ENCODE measurements around the gene ZNRF1. TPM values are rescaled to one million over a fixed set of nuclear protein-coding genes. Genes with fewer than 3 reads are reported as not detected.

The ZNRF1 gene
- total RNA-seq, 1 donor from 2014 or later: 115 TPM

DNA sequence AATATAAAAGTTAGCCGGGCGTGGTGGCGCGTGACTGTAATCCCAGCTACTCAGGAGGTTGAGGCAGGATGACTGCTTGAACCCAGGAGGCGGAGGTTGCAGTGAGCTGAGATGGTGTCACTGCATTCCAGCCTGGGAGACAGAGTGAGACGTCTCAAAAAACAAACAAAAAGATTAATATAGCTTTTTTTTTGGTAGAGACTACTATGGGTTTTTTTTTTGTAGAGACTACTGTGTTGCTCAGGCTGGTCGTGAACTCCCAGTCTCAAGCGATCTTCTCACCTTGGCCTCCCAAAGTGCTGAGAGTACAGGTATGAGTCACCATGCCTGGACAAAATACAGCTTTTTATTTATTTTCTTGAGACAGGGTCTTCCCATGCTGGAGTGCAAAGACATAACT lies 20.2 kb downstream of the ZNRF1 start:
- H3K27me3 Mint-ChIP-seq (ENCODE audit: unreplicated experiment): peaks cover 7% of the 10 kb centered on the region
- H3K4me1 Mint-ChIP-seq (ENCODE audit: unreplicated experiment): peaks cover 44% of the 10 kb centered on the region
- no peaks in the 10 kb centered on the region for H3K9me3 Mint-ChIP-seq (ENCODE audit: unreplicated experiment)
- TF ChIP-seq, protein P1, sequence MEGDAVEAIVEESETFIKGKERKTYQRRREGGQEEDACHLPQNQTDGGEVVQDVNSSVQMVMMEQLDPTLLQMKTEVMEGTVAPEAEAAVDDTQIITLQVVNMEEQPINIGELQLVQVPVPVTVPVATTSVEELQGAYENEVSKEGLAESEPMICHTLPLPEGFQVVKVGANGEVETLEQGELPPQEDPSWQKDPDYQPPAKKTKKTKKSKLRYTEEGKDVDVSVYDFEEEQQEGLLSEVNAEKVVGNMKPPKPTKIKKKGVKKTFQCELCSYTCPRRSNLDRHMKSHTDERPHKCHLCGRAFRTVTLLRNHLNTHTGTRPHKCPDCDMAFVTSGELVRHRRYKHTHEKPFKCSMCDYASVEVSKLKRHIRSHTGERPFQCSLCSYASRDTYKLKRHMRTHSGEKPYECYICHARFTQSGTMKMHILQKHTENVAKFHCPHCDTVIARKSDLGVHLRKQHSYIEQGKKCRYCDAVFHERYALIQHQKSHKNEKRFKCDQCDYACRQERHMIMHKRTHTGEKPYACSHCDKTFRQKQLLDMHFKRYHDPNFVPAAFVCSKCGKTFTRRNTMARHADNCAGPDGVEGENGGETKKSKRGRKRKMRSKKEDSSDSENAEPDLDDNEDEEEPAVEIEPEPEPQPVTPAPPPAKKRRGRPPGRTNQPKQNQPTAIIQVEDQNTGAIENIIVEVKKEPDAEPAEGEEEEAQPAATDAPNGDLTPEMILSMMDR (IDR thresholded peaks at IDR 0.05; ENCODE audit: unreplicated experiment): no peak
- no peak overlapping the region for H3K27ac Mint-ChIP-seq (ENCODE audit: unreplicated experiment)
- peaks cover 31% of the 10 kb centered on the region for H3K36me3 Mint-ChIP-seq (ENCODE audit: low read depth, unreplicated experiment)
- no peak for DNase-seq (ENCODE audit: low spot score)
- no peak overlapping the region for H3K4me3 Mint-ChIP-seq (ENCODE audit: unreplicated experiment)

GRCh38 chr16:75019586-75019985 lies 20.8 kb downstream of the ZNRF1 start:
- Mint-ChIP-seq H3K9me3 (ENCODE audit: unreplicated experiment) (no peaks in the 10 kb centered on the region), H3K4me3 (ENCODE audit: unreplicated experiment) (peak overlapping the region; percentile 38), H3K4me1 (ENCODE audit: unreplicated experiment) (peaks cover 45% of the 10 kb centered on the region), H3K27me3 (ENCODE audit: unreplicated experiment) (peaks cover 6% of the 10 kb centered on the region), H3K36me3 (ENCODE audit: low read depth, unreplicated experiment) (peaks cover 31% of the 10 kb centered on the region), H3K27ac (ENCODE audit: unreplicated experiment) (no peak overlapping the region)
- no peak for DNase-seq (ENCODE audit: low spot score)
- TF ChIP-seq, protein P1 (IDR thresholded peaks at IDR 0.05; ENCODE audit: unreplicated experiment): no peak

DNA sequence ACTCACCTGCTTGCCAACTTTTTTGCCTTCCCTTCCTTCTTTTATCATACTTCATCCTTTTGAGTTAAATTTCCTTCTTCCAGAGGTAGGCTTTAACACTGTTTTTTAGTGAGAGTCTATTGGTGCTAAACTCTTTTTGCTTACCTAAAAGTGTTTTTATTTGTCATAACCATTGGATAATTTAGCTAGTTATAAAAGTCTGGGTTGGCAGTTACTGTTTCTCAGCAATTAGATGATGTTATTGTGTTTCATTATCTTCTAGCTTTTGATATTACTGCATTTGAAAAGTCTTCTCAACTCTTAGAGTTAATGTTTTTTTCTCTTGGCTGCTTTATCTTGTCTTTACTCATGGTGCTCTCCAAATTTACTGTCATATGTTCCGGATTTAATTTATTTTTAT lies 22.6 kb downstream of the ZNRF1 start:
- peaks cover 34% of the 10 kb centered on the region for H3K36me3 Mint-ChIP-seq (ENCODE audit: low read depth, unreplicated experiment)
- no peak for DNase-seq (ENCODE audit: low spot score)
- H3K27me3 Mint-ChIP-seq (ENCODE audit: unreplicated experiment): peaks cover 6% of the 10 kb centered on the region
- H3K4me3 Mint-ChIP-seq (ENCODE audit: unreplicated experiment): peak overlapping the region; percentile 70
- no peak overlapping the region for H3K27ac Mint-ChIP-seq (ENCODE audit: unreplicated experiment)
- H3K4me1 Mint-ChIP-seq (ENCODE audit: unreplicated experiment): peaks cover 52% of the 10 kb centered on the region
- no peaks in the 10 kb centered on the region for H3K9me3 Mint-ChIP-seq (ENCODE audit: unreplicated experiment)
- TF ChIP-seq, protein P1 (IDR thresholded peaks at IDR 0.05; ENCODE audit: unreplicated experiment): no peak

DNA sequence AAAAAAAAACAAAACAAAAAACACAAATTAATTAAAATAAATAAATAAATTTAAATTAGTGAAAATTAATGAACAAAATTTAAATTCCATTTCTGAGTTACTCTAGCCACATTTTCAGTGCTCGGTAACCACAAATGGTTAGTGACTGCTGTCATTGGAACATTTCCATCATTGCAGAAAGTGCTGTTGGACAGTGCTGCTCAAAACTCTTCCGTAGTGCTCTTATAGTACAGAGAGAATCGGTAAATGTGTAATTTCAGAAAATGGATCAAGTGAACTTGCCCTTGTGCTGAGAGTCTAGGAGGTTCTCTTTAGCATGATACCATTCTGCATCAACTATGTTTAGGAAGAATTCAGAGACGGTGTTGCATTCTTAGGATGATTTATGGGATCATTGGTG lies 23.7 kb downstream of the ZNRF1 start:
- Mint-ChIP-seq H3K36me3 (ENCODE audit: low read depth, unreplicated experiment) (peaks cover 34% of the 10 kb centered on the region), H3K4me3 (ENCODE audit: unreplicated experiment) (no peak overlapping the region), H3K4me1 (ENCODE audit: unreplicated experiment) (peaks cover 44% of the 10 kb centered on the region), H3K27ac (ENCODE audit: unreplicated experiment) (no peak overlapping the region), H3K27me3 (ENCODE audit: unreplicated experiment) (peaks cover 6% of the 10 kb centered on the region), H3K9me3 (ENCODE audit: unreplicated experiment) (no peaks in the 10 kb centered on the region)
- TF ChIP-seq, protein P1 (IDR thresholded peaks at IDR 0.05; ENCODE audit: unreplicated experiment): no peak
- DNase-seq (ENCODE audit: low spot score): no peak

DNA sequence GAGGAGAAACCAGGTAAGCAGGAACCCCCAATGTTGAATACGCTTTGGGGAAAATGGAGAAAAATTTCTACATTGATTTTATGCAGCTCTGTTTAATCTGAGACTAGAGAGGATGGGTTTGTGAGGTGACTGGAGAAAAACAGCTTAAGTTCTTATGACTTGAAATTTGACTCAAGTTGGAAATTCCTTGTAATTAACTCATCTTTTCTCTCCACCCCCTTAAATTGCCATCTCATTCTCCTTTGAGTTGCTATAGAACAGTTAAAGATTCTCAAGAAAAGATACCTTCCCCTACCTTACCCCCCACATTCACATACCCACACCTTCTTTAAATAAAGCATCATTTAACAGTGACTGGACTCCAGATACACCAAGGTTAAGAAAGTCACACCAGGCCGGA lies 24.2 kb downstream of the ZNRF1 start:
- Mint-ChIP-seq H3K27ac (ENCODE audit: unreplicated experiment) (peak overlapping the region; percentile 4), H3K4me3 (ENCODE audit: unreplicated experiment) (no peak overlapping the region), H3K9me3 (ENCODE audit: unreplicated experiment) (no peaks in the 10 kb centered on the region), H3K4me1 (ENCODE audit: unreplicated experiment) (peaks cover 39% of the 10 kb centered on the region), H3K36me3 (ENCODE audit: low read depth, unreplicated experiment) (peaks cover 34% of the 10 kb centered on the region), H3K27me3 (ENCODE audit: unreplicated experiment) (peaks cover 6% of the 10 kb centered on the region)
- DNase-seq (ENCODE audit: low spot score): no peak
- TF ChIP-seq, protein P1 (IDR thresholded peaks at IDR 0.05; ENCODE audit: unreplicated experiment): no peak
